Ammon's horn (tissue), 1 donor: Measurements from ENCODE around the gene PCDHGA12.
"Not testable (repeated sequence)": the region's sequence is repeated elsewhere in the genome, so short reads cannot be mapped to it uniquely, and the experiment has no call there.

Experiments used
- DNase-seq: peaks from one replicate; pipeline ENCODE4 v3.0.0-alpha.2; 2016; ENCODE audit warnings: low spot score

PCDHGA12 gene

GRCh38 chr5:141430332-141431113, at the start of gene PCDHGA12:
Gene PCDHGA12, plus strand, starts transcription at chr5:141430507. Its CDS starts 253 bp downstream, at chr5:141430760.
- peak; percentile 29 for DNase-seq

- DNase-seq = no peak
Observed at GRCh38 chr5:141382469-141383294, 47.6 kb upstream of the PCDHGA12 start, which contains the start of gene PCDHGA7. Gene PCDHGA7, plus strand, starts transcription at chr5:141382742. Its CDS starts 158 bp downstream, at chr5:141382900.

GRCh38 chr5:141383345-141383744, 47.0 kb upstream of the PCDHGA12 start:
- DNase-seq = no peak

- no peak for DNase-seq
Observed at GRCh38 chr5:141384471-141385267, 45.6 kb upstream of the PCDHGA12 start.

GRCh38 chr5:141387557-141388311, 42.6 kb upstream of the PCDHGA12 start, which contains the start of gene PCDHGB4:
Gene PCDHGB4, plus strand, starts transcription at chr5:141387698. Its CDS starts 187 bp downstream, at chr5:141387885.
- DNase-seq = not testable (repeated sequence)

- DNase-seq = no peak
Observed at GRCh38 chr5:141388661-141389060, 41.6 kb upstream of the PCDHGA12 start.

GRCh38 chr5:141389153-141390042, 40.9 kb upstream of the PCDHGA12 start:
- DNase-seq = no peak

GRCh38 chr5:141392429-141393198, 37.7 kb upstream of the PCDHGA12 start, which contains the start of gene PCDHGA8:
Gene PCDHGA8, plus strand, starts transcription at chr5:141392633. Its CDS starts 181 bp downstream, at chr5:141392814.
- DNase-seq = no peak

- DNase-seq = no peak
Observed at GRCh38 chr5:141393267-141393666, 37.0 kb upstream of the PCDHGA12 start.

- DNase-seq = not testable (repeated sequence)
Observed at GRCh38 chr5:141394401-141395187, 35.7 kb upstream of the PCDHGA12 start.

- DNase-seq = not testable (repeated sequence)
Observed at GRCh38 chr5:141397756-141398551, 32.4 kb upstream of the PCDHGA12 start, which contains the start of gene PCDHGB5. Gene PCDHGB5, plus strand, starts transcription at chr5:141397947. Its CDS starts 181 bp downstream, at chr5:141398128.

GRCh38 chr5:141398608-141399007, 31.7 kb upstream of the PCDHGA12 start:
- DNase-seq = no peak

- DNase-seq = no peak
Observed at GRCh38 chr5:141399555-141400258, 30.6 kb upstream of the PCDHGA12 start.

- peak; percentile 11 for DNase-seq
Observed at GRCh38 chr5:141402553-141403243, 27.6 kb upstream of the PCDHGA12 start, which contains the start of gene PCDHGA9. Gene PCDHGA9, plus strand, starts transcription at chr5:141402778. Its CDS starts 175 bp downstream, at chr5:141402953.

GRCh38 chr5:141403387-141403786, 26.9 kb upstream of the PCDHGA12 start:
- no peak for DNase-seq
